Sigmoid colon (tissue), 4 donors: ENCODE data around the gene SCAF4.

Source experiments
- CTCF ChIP-seq, 4 experiments: fragments of 450-650 bp in 3 of 4; fragments of 200-600 bp in 1 of 4; IDR thresholded peaks; one replicate each; pipeline ENCODE4 v1.5.1; 2016 to 2019; ENCODE audit warnings: antibody characterized with exemption in 4 of 4, mild to moderate bottlenecking in 3 of 4, moderate library complexity in 2 of 4
- EP300 ChIP-seq, 4 donors: sonication (generic); formaldehyde crosslinking; IDR thresholded peaks; one replicate each; pipeline ENCODE4 v1.6.1; 2017; ENCODE audit warnings: antibody characterized with exemption in 4 of 4

DNA sequence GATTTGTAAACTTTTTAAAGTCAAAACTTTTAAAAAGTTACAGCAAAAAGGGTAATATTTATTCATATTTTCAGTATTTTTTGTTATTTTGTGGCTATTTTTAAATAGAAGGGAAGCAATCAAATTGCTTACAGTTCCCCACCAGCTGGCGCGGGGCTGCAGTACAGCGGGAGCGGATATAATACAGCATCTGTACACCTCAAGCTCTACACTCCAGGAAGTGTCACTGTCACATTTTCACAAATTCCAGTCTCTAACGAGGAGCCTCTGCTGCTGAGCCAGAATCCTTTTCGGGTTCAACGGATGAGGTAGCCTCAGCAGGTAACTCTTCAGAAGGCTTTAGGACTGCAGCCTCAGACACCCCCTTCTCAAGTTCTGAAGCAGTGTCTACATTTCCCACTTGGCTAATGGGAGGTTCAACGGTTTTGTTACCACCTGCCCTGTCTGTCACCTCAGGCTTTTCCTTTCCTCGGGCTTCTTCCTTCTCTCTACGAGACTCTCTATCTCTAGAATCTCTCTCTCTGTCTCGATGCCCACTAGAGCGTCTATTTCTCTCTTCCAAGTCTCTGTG is 60.7 kb downstream of the SCAF4 start:
- TF ChIP-seq CTCF (IDR thresholded peaks at IDR 0.05) (no peak), EP300 (IDR thresholded peaks at IDR 0.05) (no peak)
